SK-N-SH (cell line): ENCODE data around the gene WDR93. TPM values are rescaled to one million over a fixed set of nuclear protein-coding genes. Genes with fewer than 3 reads are reported as not detected.

Source experiments
- CTCF ChIA-PET: fragments of 300-600, 350-600 bp; formaldehyde crosslinking; extraction: SDS; loops from one replicate; lab custom pipeline; 2021; lab: Yijun Ruan, JAX
- POLR2A ChIA-PET: fragments of 350-600 bp; sonication (Branson Sonifier 250); formaldehyde crosslinking; extraction: SDS; loops from one replicate; lab custom pipeline; 2020; ENCODE audit warnings: antibody characterized with exemption, inconsistent platforms; lab: Yijun Ruan, JAX
- DNase-seq: peaks from one replicate; pipeline ENCODE4 v3.0.0; 2012
- H2AFZ ChIP-seq: fragments of 200-600 bp; sonication (generic); 2 replicates; pipeline ENCODE4 v1.8.1; 2016; ENCODE audit warnings: antibody characterized with exemption, mild to moderate bottlenecking, low read depth
- H3F3A ChIP-seq: fragments of 200-600 bp; sonication (generic); replicated peaks from 2 replicates; pipeline ENCODE3; 2016; ENCODE audit warnings: antibody characterized with exemption, mild to moderate bottlenecking; ENCODE audit not compliant: insufficient read depth
- H3K27ac ChIP-seq, 2 experiments: fragments of 200-500 bp in 1 of 2; fragments of 200-600 bp in 1 of 2; sonication (Bioruptor generic) in 1 of 2; sonication (generic), shearing (Covaris generic) in 1 of 2; 2 replicates each; pipeline versions ENCODE4 v1.5.1 to v1.6.1; 2014 to 2016; ENCODE audit warnings: low read depth in 2 of 2, inconsistent platforms in 1 of 2, low read length in 1 of 2, mild to moderate bottlenecking in 1 of 2, mixed read lengths in 1 of 2
- H3K27me3 ChIP-seq: fragments of 200-600 bp; sonication (generic), shearing (Covaris generic); 2 replicates; pipeline ENCODE4 v1.6.1; 2016; ENCODE audit warnings: mixed run types; ENCODE audit not compliant: insufficient read depth
- H3K36me3 ChIP-seq, 2 experiments: fragments of 200-500 bp in 1 of 2; fragments of 200-600 bp in 1 of 2; sonication (Bioruptor generic) in 1 of 2; sonication (generic) in 1 of 2; replicated peaks in 1 of 2; 2 replicates each; pipeline versions ENCODE3 to v1.5.1; 2014 to 2016; ENCODE audit warnings: low read length in 1 of 2, mild to moderate bottlenecking in 1 of 2; ENCODE audit not compliant: insufficient read depth in 2 of 2, control insufficient read depth in 1 of 2
- H3K4me1 ChIP-seq, 2 experiments: fragments of 200-500 bp in 1 of 2; fragments of 200-600 bp in 1 of 2; sonication (Bioruptor generic) in 1 of 2; sonication (generic), shearing (Covaris generic) in 1 of 2; 2 replicates each; pipeline versions ENCODE4 v1.5.1 to v1.6.1; 2014 to 2016; ENCODE audit warnings: low read depth in 1 of 2, low read length in 1 of 2, mixed run types in 1 of 2; ENCODE audit not compliant: insufficient read depth in 2 of 2, control insufficient read depth in 1 of 2
- H3K4me2 ChIP-seq: fragments of 200-600 bp; sonication (generic), shearing (Covaris generic); 2 replicates; pipeline ENCODE4 v1.6.1; 2017; ENCODE audit warnings: mixed run types
- H3K4me3 ChIP-seq, 2 experiments: fragments of 200-500 bp in 1 of 2; fragments of 200-600 bp in 1 of 2; sonication (Bioruptor generic) in 1 of 2; sonication (generic), shearing (Covaris generic) in 1 of 2; 2 replicates each; pipeline versions ENCODE4 v1.5.1 to v1.8.1; 2014 to 2016; ENCODE audit warnings: low read depth in 2 of 2, inconsistent platforms in 1 of 2, low read length in 1 of 2, mild to moderate bottlenecking in 1 of 2, mixed read lengths in 1 of 2, moderate library complexity in 1 of 2
- H3K79me2 ChIP-seq: fragments of 200-600 bp; sonication (generic); 2 replicates; pipeline ENCODE4 v1.8.1; 2017; ENCODE audit warnings: mild to moderate bottlenecking; ENCODE audit not compliant: insufficient read depth
- H3K9ac ChIP-seq: fragments of 200-600 bp; sonication (generic); 2 replicates; pipeline ENCODE4 v1.6.1; 2017; ENCODE audit warnings: mixed run types
- H3K9me2 ChIP-seq: fragments of 200-600 bp; sonication (generic); 2 replicates; pipeline ENCODE4 v1.6.1; 2017; ENCODE audit warnings: mixed run types
- H3K9me3 ChIP-seq: fragments of 200-600 bp; sonication (generic); 2 replicates; pipeline ENCODE4 v1.6.1; 2017; ENCODE audit warnings: mixed run types, mild to moderate bottlenecking, moderate library complexity
- H4K20me1 ChIP-seq: fragments of 200-600 bp; sonication (generic); 2 replicates; pipeline ENCODE4 v1.6.1; 2017; ENCODE audit warnings: mild to moderate bottlenecking, mixed run types; ENCODE audit not compliant: insufficient read depth
- CTCF ChIP-seq: fragments of 200-600 bp; sonication (generic); IDR thresholded peaks from 2 replicates; pipeline ENCODE4 v1.6.1; 2017; ENCODE audit warnings: antibody characterized with exemption, mild to moderate bottlenecking, moderate library complexity
- ELF1 ChIP-seq: IDR thresholded peaks from 2 replicates; pipeline ENCODE4 v1.4.0; 2012
- EP300 ChIP-seq, 2 experiments: IDR thresholded peaks; 2 replicates each; pipeline versions ENCODE4 v1.4.0 to v1.6.1; 2012; ENCODE audit warnings: borderline replicate concordance in 1 of 2, low read depth in 1 of 2, low read length in 1 of 2
- EZH2phosphoT487 ChIP-seq: fragments of 200-600 bp; sonication (generic); IDR thresholded peaks from 2 replicates; pipeline ENCODE4 v1.6.1; 2017; ENCODE audit warnings: low read depth, mixed run types, mild to moderate bottlenecking, antibody characterized with exemption, moderate library complexity, borderline replicate concordance
- FOSL2 ChIP-seq: IDR thresholded peaks from 2 replicates; pipeline ENCODE4 v1.4.0; 2012; ENCODE audit warnings: low read depth, mild to moderate bottlenecking, moderate library complexity, borderline replicate concordance
- GABPA ChIP-seq: IDR thresholded peaks from 2 replicates; pipeline ENCODE4 v1.4.0; 2012; ENCODE audit warnings: low read depth, mild to moderate bottlenecking
- GATA2 ChIP-seq: sonication (generic); formaldehyde crosslinking; IDR thresholded peaks from 2 replicates; pipeline ENCODE4 v1.5.0; 2020; ENCODE audit warnings: mild to moderate bottlenecking, missing genetic modification reagents
- JUND ChIP-seq: IDR thresholded peaks from 2 replicates; pipeline ENCODE4 v1.4.0; 2012
- MXI1 ChIP-seq: IDR thresholded peaks from 2 replicates; pipeline ENCODE4 v1.6.1; 2012; ENCODE audit warnings: mild to moderate bottlenecking, low read depth, low read length, improper control_type of control experiment
- NFIC ChIP-seq: IDR thresholded peaks from 2 replicates; pipeline ENCODE4 v1.4.0; 2012; ENCODE audit warnings: borderline replicate concordance
- NRF1 ChIP-seq: IDR thresholded peaks from 2 replicates; pipeline ENCODE4 v1.6.1; 2012; ENCODE audit warnings: low read depth, mild to moderate bottlenecking, low read length
- PBX3 ChIP-seq: IDR thresholded peaks from 2 replicates; pipeline ENCODE4; 2012
- POLR2AphosphoS5 ChIP-seq: IDR thresholded peaks from 2 replicates; pipeline ENCODE4 v1.6.1; 2012; ENCODE audit warnings: low read depth, low read length
- RFX5 ChIP-seq: IDR thresholded peaks from 2 replicates; pipeline ENCODE4 v1.6.1; 2012; ENCODE audit warnings: mild to moderate bottlenecking, improper control_type of control experiment, low read length
- SIN3A ChIP-seq: IDR thresholded peaks from 2 replicates; pipeline ENCODE4 v1.6.1; 2012; ENCODE audit warnings: low read depth, mild to moderate bottlenecking, low read length, moderate library complexity, borderline replicate concordance
- TAF1 ChIP-seq: IDR thresholded peaks from 2 replicates; pipeline ENCODE4 v1.6.1; 2012; ENCODE audit warnings: low read depth, mild to moderate bottlenecking, low read length, moderate library complexity, borderline replicate concordance
- TCF12 ChIP-seq: IDR thresholded peaks from 2 replicates; pipeline ENCODE4 v1.4.0; 2012
- USF1 ChIP-seq: IDR thresholded peaks from 2 replicates; pipeline ENCODE4 v1.4.0; 2012; ENCODE audit warnings: low read depth, borderline replicate concordance
- ZBTB33 ChIP-seq: IDR thresholded peaks from 2 replicates; pipeline ENCODE4 v1.4.0; 2012; ENCODE audit warnings: low read depth, borderline replicate concordance
- WGBS: methylation state at CpG from one replicate; pipeline ENCODE4 v1.1.6; 2017; ENCODE audit warnings: low lambda C conversion rate; 5-methylcytosine and 5-hydroxymethylcytosine counted together
- polyA plus RNA-seq, 3 experiments: library from polyadenylated mRNA; depleted of rRNA; stranded (reverse); fragments of >200 nt; gene quantifications; 2 replicates each; pipeline ENCODE4 v1.2.3, GENCODE V29; 2012

WDR93 gene
- polyA plus RNA-seq, 1 of the 3 experiments (the other 2 are of a cell fraction), result 0.35 TPM

GRCh38 chr15:89648106-89649012 lies 42.3 kb upstream of the WDR93 start:
- H3K4me1 ChIP-seq, result peaks cover 0 to 2% of the 10 kb centered on the region in 2 experiments; a peak in 1 of 4 replicates
- no peak overlapping the region for H3K27ac ChIP-seq
- no peak overlapping the region for H2AFZ ChIP-seq
- H3K36me3 ChIP-seq, result peaks cover 6 to 17% of the 10 kb centered on the region in 2 experiments
- no peak overlapping the region for H3K4me3 ChIP-seq
- H3K9me2 ChIP-seq, result no peaks in the 10 kb centered on the region
- H3K4me2 ChIP-seq, result no peak overlapping the region
- H3K27me3 ChIP-seq, result no peaks in the 10 kb centered on the region
- no peak for DNase-seq
- H3K9ac ChIP-seq, result no peak overlapping the region
- no peaks in the 10 kb centered on the region for H4K20me1 ChIP-seq
- CTCF ChIA-PET, result interaction anchor here (0.7 to 4.4 kb wide), 15 partner anchors 9 to 206 kb away, joined by 3 to 36 read pairs (median 8); no protein-coding TSS in a partner anchor
- TF ChIP-seq GATA2 (CRISPR knock-in tag), result no peak
- TF ChIP-seq JUND, result no peak
- TF ChIP-seq MXI1, result no peak
- TF ChIP-seq EP300 (IDR thresholded peaks at IDR 0.05; ENCODE audit: borderline replicate concordance in 1 of 2, low read depth in 1 of 2, low read length in 1 of 2), result no peak
- no peaks in the 10 kb centered on the region for H3K9me3 ChIP-seq
- no peaks in the 10 kb centered on the region for H3F3A ChIP-seq
- 97% methylated on average over 70 of the region's 102 CpGs for WGBS
- POLR2A ChIA-PET, result no interaction called here
- peaks cover 27% of the 10 kb centered on the region; the same call in 1 of the 2 replicates for H3K79me2 ChIP-seq

GRCh38 chr15:89649013-89649625 lies 41.5 kb upstream of the WDR93 start:
- Histone ChIP-seq H3K79me2 (peaks cover 35% of the 10 kb centered on the region), H3K9ac (no peak overlapping the region), H4K20me1 (no peaks in the 10 kb centered on the region), H3K9me3 (no peaks in the 10 kb centered on the region), H3K9me2 (no peaks in the 10 kb centered on the region), H3K27me3 (no peaks in the 10 kb centered on the region), H3K4me2 (no peak overlapping the region), H2AFZ (no peak overlapping the region), H3K4me1 (peaks cover 0 to 2% of the 10 kb centered on the region in 2 experiments; a peak in 1 of 4 replicates), H3K27ac (no peak overlapping the region), H3F3A (no peaks in the 10 kb centered on the region), H3K36me3 (peaks cover 6 to 17% of the 10 kb centered on the region in 2 experiments), H3K4me3 (no peak overlapping the region)
- no peak for DNase-seq
- POLR2A ChIA-PET, result interaction anchor here (1.0 kb wide), 1 partner anchor 16 kb away, joined by 5 read pairs; no protein-coding TSS in a partner anchor
- CTCF ChIA-PET, result interaction anchor here (4.4 kb wide), 1 partner anchor 23 kb away, joined by 36 read pairs; no protein-coding TSS in a partner anchor
- 96% methylated on average over 3 of the region's 37 CpGs for WGBS
- TF ChIP-seq GATA2 (CRISPR knock-in tag), result no peak
- no peak for TF ChIP-seq RFX5
- no peak for TF ChIP-seq MXI1
- no peak for TF ChIP-seq JUND
- TF ChIP-seq NFIC, result no peak
- no peak for TF ChIP-seq NRF1
- no peak for TF ChIP-seq FOSL2
- no peak for TF ChIP-seq TCF12
- no peak for TF ChIP-seq ZBTB33
- no peak for TF ChIP-seq PBX3
- no peak for TF ChIP-seq EZH2phosphoT487
- no peak for TF ChIP-seq GABPA
- no peak for TF ChIP-seq USF1
- TF ChIP-seq ELF1, result no peak
- TF ChIP-seq CTCF, result no peak
- TF ChIP-seq SIN3A, result no peak
- TF ChIP-seq TAF1, result no peak
- TF ChIP-seq POLR2AphosphoS5, result no peak
